Measurements from ENCODE around the gene TM7SF2.

The TM7SF2 gene

GRCh38 chr11:65125197-65126056 is 13.8 kb downstream of the TM7SF2 start:
- TF ChIP-seq POLR2AphosphoS5 (IDR thresholded peaks at IDR 0.05; ENCODE audit: low read depth, low read length) (no peak), SIN3A (IDR thresholded peaks at IDR 0.05; ENCODE audit: borderline replicate concordance, insufficient read depth, low read length) (no peak), REST (IDR thresholded peaks at IDR 0.05; ENCODE audit: insufficient read depth in 1 of 2, low read depth in 2 of 2, low read length in 2 of 2) (no peak), TAF1 (IDR thresholded peaks at IDR 0.05; ENCODE audit: borderline replicate concordance, insufficient read depth, low read length) (no peak), FOXP2 (optimal IDR thresholded peaks at IDR 0.05; ENCODE audit: borderline replicate concordance, extremely low read depth, extremely low read length, insufficient read depth) (no peak)

- TF ChIP-seq POLR2AphosphoS5 (IDR thresholded peaks at IDR 0.05; ENCODE audit: low read depth, low read length) (no peak), FOXP2 (optimal IDR thresholded peaks at IDR 0.05; ENCODE audit: borderline replicate concordance, extremely low read depth, extremely low read length, insufficient read depth) (no peak), REST (IDR thresholded peaks at IDR 0.05; ENCODE audit: insufficient read depth in 1 of 2, low read depth in 2 of 2, low read length in 2 of 2) (no peak), TAF1 (IDR thresholded peaks at IDR 0.05; ENCODE audit: borderline replicate concordance, insufficient read depth, low read length) (no peak), SIN3A (IDR thresholded peaks at IDR 0.05; ENCODE audit: borderline replicate concordance, insufficient read depth, low read length) (no peak)
These were observed 15.1 kb downstream of the TM7SF2 start for GRCh38 chr11:65126624-65127274.

GRCh38 chr11:65127473-65128181 is 16.0 kb downstream of the TM7SF2 start:
- TF ChIP-seq TAF1 (IDR thresholded peaks at IDR 0.05; ENCODE audit: borderline replicate concordance, insufficient read depth, low read length): no peak
- no peak for TF ChIP-seq REST (IDR thresholded peaks at IDR 0.05; ENCODE audit: insufficient read depth in 1 of 2, low read depth in 2 of 2, low read length in 2 of 2)
- no peak for TF ChIP-seq SIN3A (IDR thresholded peaks at IDR 0.05; ENCODE audit: borderline replicate concordance, insufficient read depth, low read length)
- TF ChIP-seq FOXP2 (optimal IDR thresholded peaks at IDR 0.05; ENCODE audit: borderline replicate concordance, extremely low read depth, extremely low read length, insufficient read depth): no peak
- no peak for TF ChIP-seq POLR2AphosphoS5 (IDR thresholded peaks at IDR 0.05; ENCODE audit: low read depth, low read length)

- TF ChIP-seq POLR2AphosphoS5 (IDR thresholded peaks at IDR 0.05; ENCODE audit: low read depth, low read length) (peak; percentile 33; the same call in 1 of the 2 replicates), FOXP2 (optimal IDR thresholded peaks at IDR 0.05; ENCODE audit: borderline replicate concordance, extremely low read depth, extremely low read length, insufficient read depth) (no peak), REST (IDR thresholded peaks at IDR 0.05; ENCODE audit: insufficient read depth in 1 of 2, low read depth in 2 of 2, low read length in 2 of 2) (no peak), SIN3A (IDR thresholded peaks at IDR 0.05; ENCODE audit: borderline replicate concordance, insufficient read depth, low read length) (no peak), TAF1 (IDR thresholded peaks at IDR 0.05; ENCODE audit: borderline replicate concordance, insufficient read depth, low read length) (no peak)
These were observed 16.8 kb downstream of the TM7SF2 start for GRCh38 chr11:65128182-65129145.

Data from PFSK-1 (cell line).